ENCODE measurements around the gene HIPK2.

The HIPK2 gene

DNA sequence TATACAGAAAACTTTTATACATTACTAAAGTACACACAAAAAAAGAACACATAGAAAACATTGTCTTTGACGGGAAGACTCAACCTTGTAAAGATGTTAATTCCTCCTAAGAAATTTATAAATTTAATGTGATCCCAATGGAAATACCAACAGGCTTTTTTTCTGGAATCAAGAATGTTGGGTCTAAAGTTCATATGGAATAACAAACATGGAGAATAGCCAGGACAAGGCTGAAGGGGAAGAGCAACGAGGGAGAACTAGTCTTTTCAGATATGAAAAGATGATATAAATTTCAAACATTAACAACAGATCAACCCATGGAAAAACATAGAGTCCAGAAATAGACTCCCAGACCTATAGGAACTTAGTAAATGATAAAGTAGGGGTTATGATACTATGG is 19.8 kb downstream of the HIPK2 start:
- WGBS (ENCODE audit: extremely low coverage, insufficient coverage, low lambda C conversion rate): no CpG with 5 or more reads among the region's 2 CpGs
- no peak overlapping the region for H3K27ac ChIP-seq (ENCODE audit: low read depth, low read length)

DNA sequence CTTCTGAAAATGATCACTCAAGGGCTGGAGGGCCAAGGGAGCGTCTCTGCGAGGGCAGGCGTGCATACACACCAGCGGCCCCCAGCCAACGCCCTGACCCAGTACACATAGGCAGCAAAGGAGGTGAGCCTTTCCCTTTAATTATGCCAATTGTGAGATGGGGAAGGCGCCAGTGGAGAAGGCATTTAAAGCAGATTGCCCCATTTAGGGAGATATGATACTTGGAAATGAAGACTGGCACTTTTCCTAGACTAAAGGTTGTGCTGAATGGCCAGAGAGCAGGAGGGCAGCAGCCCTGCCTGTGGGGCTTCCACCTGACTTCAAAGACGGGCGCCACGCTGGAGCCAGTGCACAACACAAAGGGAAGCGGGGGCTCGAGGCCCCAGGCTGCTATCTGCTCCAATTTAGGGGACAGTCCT is 24.1 kb downstream of the HIPK2 start:
- no peaks in the 10 kb centered on the region for H3K79me2 ChIP-seq (ENCODE audit: control insufficient read depth, insufficient read depth, low read length)
- H2AK5ac ChIP-seq (ENCODE audit: low read length): no peak overlapping the region
- no peak overlapping the region for H3K18ac ChIP-seq (ENCODE audit: low read length)
- no peaks in the 10 kb centered on the region for H3K4me1 ChIP-seq (ENCODE audit: control insufficient read depth, low read depth, low read length)
- H3K56ac ChIP-seq (ENCODE audit: low read length): no peak overlapping the region
- H3K9ac ChIP-seq (ENCODE audit: low read length): no peak overlapping the region
- no peak overlapping the region for H2BK120ac ChIP-seq (ENCODE audit: low read depth, low read length)
- H3K27me3 ChIP-seq (ENCODE audit: insufficient read depth, low read length, poor library complexity): no peaks in the 10 kb centered on the region
- H2BK5ac ChIP-seq (ENCODE audit: low read length): no peak overlapping the region
- H2BK15ac ChIP-seq (replicated peaks; ENCODE audit: low read depth): no peak overlapping the region
- H3K4ac ChIP-seq (ENCODE audit: low read depth, low read length): no peak overlapping the region
- no peak overlapping the region for H3K23ac ChIP-seq (ENCODE audit: low read length)
- no CpG with 5 or more reads among the region's 11 CpGs for WGBS (ENCODE audit: extremely low coverage, insufficient coverage, low lambda C conversion rate)
- no peak for DNase-seq
- peaks cover 8% of the 10 kb centered on the region for H3K79me1 ChIP-seq (ENCODE audit: low read length)
- H3K4me3 ChIP-seq (ENCODE audit: low read length): no peak overlapping the region
- no peak overlapping the region for H3K27ac ChIP-seq (ENCODE audit: low read depth, low read length)
- H4K8ac ChIP-seq (ENCODE audit: low read depth, low read length): no peak overlapping the region
- H3K36me3 ChIP-seq (ENCODE audit: control insufficient read depth, insufficient read depth, low read length): no peaks in the 10 kb centered on the region
- no peak overlapping the region for H3K4me2 ChIP-seq (ENCODE audit: low read length)
- H4K5ac ChIP-seq (ENCODE audit: low read length): no peak overlapping the region

More for the DNA sequence above, 19.8 kb downstream of the HIPK2 start:
- H4K5ac ChIP-seq (ENCODE audit: low read length): no peak overlapping the region
- peaks cover 4% of the 10 kb centered on the region for H3K79me1 ChIP-seq (ENCODE audit: low read length)
- H3K56ac ChIP-seq (ENCODE audit: low read length): no peak overlapping the region
- H3K36me3 ChIP-seq (ENCODE audit: control insufficient read depth, insufficient read depth, low read length): no peaks in the 10 kb centered on the region
- DNase-seq: no peak
- no peak overlapping the region for H3K18ac ChIP-seq (ENCODE audit: low read length)
- no peak overlapping the region for H2AK5ac ChIP-seq (ENCODE audit: low read length)
- H2BK5ac ChIP-seq (ENCODE audit: low read length): no peak overlapping the region
- no peak overlapping the region for H3K4ac ChIP-seq (ENCODE audit: low read depth, low read length)
- H3K4me1 ChIP-seq (ENCODE audit: control insufficient read depth, low read depth, low read length): no peaks in the 10 kb centered on the region
- H2BK15ac ChIP-seq (replicated peaks; ENCODE audit: low read depth): no peak overlapping the region
- no peak overlapping the region for H3K4me3 ChIP-seq (ENCODE audit: low read length)
- H3K4me2 ChIP-seq (ENCODE audit: low read length): no peak overlapping the region
- H3K79me2 ChIP-seq (ENCODE audit: control insufficient read depth, insufficient read depth, low read length): no peaks in the 10 kb centered on the region
- H3K23ac ChIP-seq (ENCODE audit: low read length): no peak overlapping the region
- H4K8ac ChIP-seq (ENCODE audit: low read depth, low read length): no peak overlapping the region
- H3K27me3 ChIP-seq (ENCODE audit: insufficient read depth, low read length, poor library complexity): no peaks in the 10 kb centered on the region
- no peak overlapping the region for H3K9ac ChIP-seq (ENCODE audit: low read length)
- H2BK120ac ChIP-seq (ENCODE audit: low read depth, low read length): no peak overlapping the region

DNA sequence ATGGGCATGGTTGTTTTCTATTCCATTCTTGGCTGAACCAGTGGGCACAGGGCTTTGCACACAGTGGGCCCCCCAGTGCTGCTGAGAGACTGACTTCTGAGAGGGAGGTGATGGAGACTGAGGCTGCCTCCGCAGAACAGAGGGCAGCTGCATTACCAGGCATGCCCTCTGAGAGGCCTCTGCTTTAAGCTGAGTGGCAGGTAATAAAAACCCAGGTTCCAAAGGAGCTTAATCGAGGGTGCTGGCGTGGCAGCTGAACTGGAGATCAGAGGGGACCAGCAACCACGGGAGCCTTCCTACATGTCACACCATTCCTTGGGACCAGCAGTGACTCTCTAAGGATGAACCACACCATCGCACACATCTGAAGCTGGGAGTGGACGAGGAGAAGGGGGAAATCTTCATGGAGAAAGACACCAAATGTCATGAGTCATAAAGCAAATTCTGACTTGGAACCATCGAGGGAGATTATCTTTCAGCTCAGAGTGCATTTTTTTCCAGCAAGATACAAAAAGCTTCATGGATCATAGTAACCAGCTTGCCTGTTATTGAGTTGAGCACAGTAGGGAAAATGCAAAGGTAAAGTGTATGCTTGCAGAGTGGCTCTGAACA is 24.6 kb downstream of the HIPK2 start:
- H2AK5ac ChIP-seq (ENCODE audit: low read length): no peak overlapping the region
- H3K9ac ChIP-seq (ENCODE audit: low read length): no peak overlapping the region
- H3K79me2 ChIP-seq (ENCODE audit: control insufficient read depth, insufficient read depth, low read length): no peaks in the 10 kb centered on the region
- H3K27me3 ChIP-seq (ENCODE audit: insufficient read depth, low read length, poor library complexity): no peaks in the 10 kb centered on the region
- peak; percentile 21 for DNase-seq
- WGBS (ENCODE audit: extremely low coverage, insufficient coverage, low lambda C conversion rate): no CpG with 5 or more reads among the region's 7 CpGs
- H3K23ac ChIP-seq (ENCODE audit: low read length): no peak overlapping the region
- H2BK120ac ChIP-seq (ENCODE audit: low read depth, low read length): no peak overlapping the region
- H3K4me1 ChIP-seq (ENCODE audit: control insufficient read depth, low read depth, low read length): no peaks in the 10 kb centered on the region
- H3K79me1 ChIP-seq (ENCODE audit: low read length): peaks cover 8% of the 10 kb centered on the region
- no peak overlapping the region for H4K8ac ChIP-seq (ENCODE audit: low read depth, low read length)
- H2BK15ac ChIP-seq (replicated peaks; ENCODE audit: low read depth): no peak overlapping the region
- H3K4me2 ChIP-seq (ENCODE audit: low read length): no peak overlapping the region
- H3K36me3 ChIP-seq (ENCODE audit: control insufficient read depth, insufficient read depth, low read length): no peaks in the 10 kb centered on the region
- no peak overlapping the region for H3K56ac ChIP-seq (ENCODE audit: low read length)
- H3K18ac ChIP-seq (ENCODE audit: low read length): no peak overlapping the region
- no peak overlapping the region for H4K5ac ChIP-seq (ENCODE audit: low read length)
- H3K4ac ChIP-seq (ENCODE audit: low read depth, low read length): no peak overlapping the region
- H3K4me3 ChIP-seq (ENCODE audit: low read length): no peak overlapping the region
- no peak overlapping the region for H2BK5ac ChIP-seq (ENCODE audit: low read length)
- H3K27ac ChIP-seq (ENCODE audit: low read depth, low read length): no peak overlapping the region

DNA sequence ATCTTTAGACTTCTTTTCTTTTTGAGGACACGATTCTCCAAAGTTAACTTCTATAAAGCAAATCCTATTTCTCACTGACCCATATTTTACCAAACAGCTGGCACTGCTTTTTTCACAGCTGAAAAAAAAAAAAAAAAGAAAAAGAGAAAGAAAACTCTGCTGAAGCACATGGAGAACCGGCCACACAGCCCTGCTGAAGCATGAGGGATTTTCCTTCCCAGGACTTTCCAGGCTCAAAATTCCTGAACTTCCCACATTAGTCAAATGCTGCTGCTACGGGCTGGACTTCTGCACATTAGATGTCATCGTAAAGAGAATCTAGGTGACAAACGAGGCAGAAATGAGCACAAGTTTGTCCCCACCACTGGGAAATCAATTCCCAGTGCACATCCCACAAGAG is 25.2 kb downstream of the HIPK2 start:
- no peak overlapping the region for H2BK5ac ChIP-seq (ENCODE audit: low read length)
- H4K8ac ChIP-seq (ENCODE audit: low read depth, low read length): no peak overlapping the region
- H3K27ac ChIP-seq (ENCODE audit: low read depth, low read length): no peak overlapping the region
- no peak for DNase-seq
- H3K27me3 ChIP-seq (ENCODE audit: insufficient read depth, low read length, poor library complexity): no peaks in the 10 kb centered on the region
- no peaks in the 10 kb centered on the region for H3K36me3 ChIP-seq (ENCODE audit: control insufficient read depth, insufficient read depth, low read length)
- H2BK120ac ChIP-seq (ENCODE audit: low read depth, low read length): no peak overlapping the region
- H3K4me3 ChIP-seq (ENCODE audit: low read length): no peak overlapping the region
- no CpG with 5 or more reads among the region's 5 CpGs for WGBS (ENCODE audit: extremely low coverage, insufficient coverage, low lambda C conversion rate)
- H2BK15ac ChIP-seq (replicated peaks; ENCODE audit: low read depth): no peak overlapping the region
- H3K9ac ChIP-seq (ENCODE audit: low read length): no peak overlapping the region
- no peak overlapping the region for H3K4ac ChIP-seq (ENCODE audit: low read depth, low read length)
- H4K5ac ChIP-seq (ENCODE audit: low read length): no peak overlapping the region
- H3K18ac ChIP-seq (ENCODE audit: low read length): no peak overlapping the region
- no peaks in the 10 kb centered on the region for H3K4me1 ChIP-seq (ENCODE audit: control insufficient read depth, low read depth, low read length)
- H3K4me2 ChIP-seq (ENCODE audit: low read length): no peak overlapping the region
- H3K79me1 ChIP-seq (ENCODE audit: low read length): peaks cover 8% of the 10 kb centered on the region
- H2AK5ac ChIP-seq (ENCODE audit: low read length): no peak overlapping the region
- H3K23ac ChIP-seq (ENCODE audit: low read length): no peak overlapping the region
- H3K56ac ChIP-seq (ENCODE audit: low read length): no peak overlapping the region
- H3K79me2 ChIP-seq (ENCODE audit: control insufficient read depth, insufficient read depth, low read length): no peaks in the 10 kb centered on the region

DNA sequence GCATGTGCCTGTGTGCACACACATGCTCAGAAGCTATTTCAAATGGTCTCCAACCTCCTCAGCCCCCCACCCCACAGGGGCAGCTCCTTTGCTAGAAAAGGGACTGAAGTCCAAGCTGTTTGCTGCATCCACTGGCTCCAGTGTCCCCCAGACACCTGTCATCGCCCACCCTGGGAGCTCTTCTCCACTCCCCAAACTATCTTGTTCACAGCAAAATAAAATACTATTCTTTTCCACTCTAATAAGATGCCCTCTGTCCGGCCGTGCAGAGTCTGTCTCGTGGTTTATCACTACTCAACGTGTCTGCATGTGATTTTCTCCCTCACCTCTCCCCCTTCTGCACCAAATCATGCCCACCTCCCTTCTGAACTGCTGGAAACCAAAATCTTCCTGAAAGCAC is 25.6 kb downstream of the HIPK2 start:
- Histone ChIP-seq H4K8ac (ENCODE audit: low read depth, low read length) (no peak overlapping the region), H2AK5ac (ENCODE audit: low read length) (no peak overlapping the region), H4K5ac (ENCODE audit: low read length) (no peak overlapping the region), H3K79me2 (ENCODE audit: control insufficient read depth, insufficient read depth, low read length) (no peaks in the 10 kb centered on the region), H3K79me1 (ENCODE audit: low read length) (peaks cover 8% of the 10 kb centered on the region), H3K4me3 (ENCODE audit: low read length) (no peak overlapping the region), H3K23ac (ENCODE audit: low read length) (no peak overlapping the region), H3K27ac (ENCODE audit: low read depth, low read length) (no peak overlapping the region), H3K18ac (ENCODE audit: low read length) (no peak overlapping the region), H2BK5ac (ENCODE audit: low read length) (no peak overlapping the region), H3K56ac (ENCODE audit: low read length) (no peak overlapping the region), H2BK120ac (ENCODE audit: low read depth, low read length) (no peak overlapping the region), H3K4me2 (ENCODE audit: low read length) (no peak overlapping the region), H3K9ac (ENCODE audit: low read length) (no peak overlapping the region), H3K36me3 (ENCODE audit: control insufficient read depth, insufficient read depth, low read length) (no peaks in the 10 kb centered on the region), H3K4ac (ENCODE audit: low read depth, low read length) (no peak overlapping the region), H3K27me3 (ENCODE audit: insufficient read depth, low read length, poor library complexity) (no peaks in the 10 kb centered on the region), H2BK15ac (replicated peaks; ENCODE audit: low read depth) (no peak overlapping the region), H3K4me1 (ENCODE audit: control insufficient read depth, low read depth, low read length) (no peaks in the 10 kb centered on the region)
- DNase-seq: no peak
- WGBS (ENCODE audit: extremely low coverage, insufficient coverage, low lambda C conversion rate): no CpG with 5 or more reads among the region's 5 CpGs

DNA sequence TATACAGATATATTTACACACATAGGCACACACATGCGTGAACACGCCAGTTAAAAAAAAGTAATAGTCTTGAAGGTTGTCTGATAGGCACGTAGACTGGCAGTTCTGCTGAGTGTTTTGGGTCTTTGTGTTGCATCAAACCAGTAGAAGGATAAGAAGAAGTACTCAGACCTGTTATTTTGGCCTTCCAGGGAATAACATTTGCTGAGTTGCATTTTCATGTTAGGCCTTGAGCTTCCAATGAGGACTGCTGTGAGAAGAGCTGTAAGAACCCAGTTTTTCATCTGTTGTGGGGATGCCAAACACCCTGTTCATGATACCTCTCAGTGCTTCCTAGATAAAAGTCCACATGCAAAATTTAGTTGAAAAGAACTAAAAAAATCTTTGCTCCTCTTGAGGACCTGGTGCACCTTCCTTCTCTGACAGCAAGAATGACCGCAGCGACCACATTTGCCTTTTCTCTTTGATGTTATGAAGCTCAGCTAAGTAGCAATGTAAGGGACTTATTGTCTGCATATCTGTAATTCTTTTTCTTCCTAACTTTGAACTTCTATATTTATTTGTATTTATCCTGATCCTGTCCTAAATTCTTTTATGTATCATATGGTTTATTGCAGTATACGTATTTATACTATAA is 27.2 kb downstream of the HIPK2 start:
- Histone ChIP-seq H3K4me2 (ENCODE audit: low read length) (no peak overlapping the region), H2BK120ac (ENCODE audit: low read depth, low read length) (no peak overlapping the region), H3K18ac (ENCODE audit: low read length) (no peak overlapping the region), H2AK5ac (ENCODE audit: low read length) (no peak overlapping the region), H4K8ac (ENCODE audit: low read depth, low read length) (no peak overlapping the region), H3K79me2 (ENCODE audit: control insufficient read depth, insufficient read depth, low read length) (no peaks in the 10 kb centered on the region), H3K23ac (ENCODE audit: low read length) (no peak overlapping the region), H3K36me3 (ENCODE audit: control insufficient read depth, insufficient read depth, low read length) (no peaks in the 10 kb centered on the region), H3K4me1 (ENCODE audit: control insufficient read depth, low read depth, low read length) (peaks cover 7% of the 10 kb centered on the region), H4K5ac (ENCODE audit: low read length) (no peak overlapping the region), H3K9ac (ENCODE audit: low read length) (no peak overlapping the region), H3K56ac (ENCODE audit: low read length) (no peak overlapping the region), H2BK15ac (replicated peaks; ENCODE audit: low read depth) (no peak overlapping the region), H3K27me3 (ENCODE audit: insufficient read depth, low read length, poor library complexity) (no peaks in the 10 kb centered on the region), H3K4ac (ENCODE audit: low read depth, low read length) (no peak overlapping the region), H3K27ac (ENCODE audit: low read depth, low read length) (no peak overlapping the region), H3K4me3 (ENCODE audit: low read length) (no peak overlapping the region), H3K79me1 (ENCODE audit: low read length) (peaks cover 8% of the 10 kb centered on the region), H2BK5ac (ENCODE audit: low read length) (no peak overlapping the region)
- DNase-seq: no peak
- 100% methylated on average over 1 of the region's 6 CpGs for WGBS (ENCODE audit: extremely low coverage, insufficient coverage, low lambda C conversion rate)
